ENCODE measurements around the gene LBR.
"Not testable (repeated sequence)": the region's sequence is repeated elsewhere in the genome, so short reads cannot be mapped to it uniquely, and the experiment has no call there.

Gene LBR

GRCh38 chr1:225427235-225428067 lies at the start of gene LBR:
TSS of gene LBR (minus strand) at chr1:225428038. CDS start at chr1:225424075, 3,963 bp downstream.
- peak; percentile 24 for DNase-seq (ENCODE audit: low read depth)

DNA sequence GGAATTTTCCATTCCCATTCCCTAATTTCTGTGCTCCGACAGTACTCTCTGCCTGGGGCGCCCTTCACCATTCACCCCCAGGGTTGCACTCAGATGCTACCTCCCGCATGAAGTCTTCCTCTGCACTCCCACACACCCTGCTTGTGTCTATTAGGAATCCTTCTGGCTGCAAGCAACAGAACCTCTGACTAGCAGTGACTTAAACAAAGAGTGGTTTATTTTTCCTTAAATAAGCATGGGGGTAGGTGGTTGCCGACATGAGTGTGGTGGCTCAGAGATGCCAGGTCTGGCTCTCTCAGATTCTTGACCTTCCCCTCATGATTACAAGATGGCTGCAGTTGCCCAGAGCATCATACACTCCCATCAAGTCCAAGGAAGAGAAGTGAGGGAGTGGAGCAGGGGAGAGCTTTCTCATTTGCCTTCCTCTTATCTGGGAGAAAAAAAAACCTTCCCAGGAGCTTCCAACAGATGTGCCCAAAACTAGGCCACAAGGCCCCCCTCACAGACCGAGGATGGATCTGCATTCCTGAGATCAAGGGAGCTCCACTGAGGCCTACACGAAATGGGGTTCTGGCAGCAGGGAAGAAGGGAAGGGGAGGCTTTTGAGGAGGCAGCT lies 49.6 kb upstream of the LBR start:
- DNase-seq (ENCODE audit: low read depth) = no peak

- peak; percentile 42 for DNase-seq (ENCODE audit: low read depth)
Observed at GRCh38 chr1:225476538-225476988, 48.7 kb upstream of the LBR start.

DNA sequence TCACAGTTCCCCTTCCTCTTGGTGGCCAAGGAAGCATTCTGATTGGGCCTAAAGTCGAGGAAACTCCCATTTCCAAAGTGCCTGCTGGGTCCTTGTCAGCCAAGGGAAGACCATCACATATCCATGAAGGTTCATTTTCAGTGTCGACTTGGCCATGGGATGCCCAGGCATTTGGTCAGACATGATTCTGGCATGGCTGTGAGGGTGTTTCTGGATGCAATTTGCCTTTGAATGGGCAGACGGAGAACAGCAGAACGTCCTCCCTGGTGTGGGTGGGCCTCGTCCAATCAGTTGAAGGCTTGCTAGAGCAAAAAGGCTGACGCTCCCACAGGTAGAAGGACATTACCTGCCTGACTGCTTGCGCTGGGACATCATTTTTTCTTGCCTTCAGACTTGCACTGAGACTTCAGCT lies 48.3 kb upstream of the LBR start:
- DNase-seq (ENCODE audit: low read depth) = no peak

DNA sequence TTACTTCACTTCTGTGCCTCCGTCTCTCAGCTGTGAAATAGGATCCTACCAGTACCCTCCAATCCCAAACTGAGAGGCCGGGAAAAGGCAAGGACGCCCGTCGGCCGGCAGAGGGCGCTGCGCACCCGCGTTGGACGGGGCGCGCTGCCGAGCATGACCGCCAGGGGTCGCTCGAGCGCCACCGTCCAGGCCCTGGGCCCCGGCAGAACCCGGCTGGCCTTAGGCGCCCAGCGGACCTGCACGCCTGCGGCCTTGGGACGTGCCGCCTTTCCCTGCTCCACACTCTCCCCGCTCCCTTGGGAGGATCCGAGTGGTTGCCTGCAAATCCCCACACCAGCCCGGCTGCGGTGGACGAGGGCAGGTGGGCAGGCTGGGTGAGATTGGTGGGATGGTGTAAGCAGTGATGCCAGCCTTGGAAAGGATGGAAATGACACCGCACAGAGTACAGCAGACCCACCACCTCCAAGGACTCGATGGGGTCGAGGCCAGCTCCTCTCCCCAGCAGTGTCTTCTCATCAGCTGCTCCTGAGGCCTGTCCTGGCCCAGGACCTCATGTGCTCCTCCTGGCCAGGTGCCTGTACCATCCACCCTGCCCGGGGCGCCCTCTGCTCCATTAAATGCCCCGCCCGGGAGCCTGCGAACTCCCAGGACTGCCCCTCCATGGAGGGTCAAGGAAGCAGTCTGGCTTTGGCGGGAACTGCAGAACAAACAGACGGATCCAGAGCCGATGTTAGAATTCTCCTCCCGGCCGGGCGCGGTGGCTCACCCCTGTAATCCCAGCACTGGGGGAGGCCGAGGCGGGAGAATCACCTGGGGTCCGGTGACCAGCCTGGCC lies 47.4 kb upstream of the LBR start:
- peak; percentile 62 for DNase-seq (ENCODE audit: low read depth)

DNA sequence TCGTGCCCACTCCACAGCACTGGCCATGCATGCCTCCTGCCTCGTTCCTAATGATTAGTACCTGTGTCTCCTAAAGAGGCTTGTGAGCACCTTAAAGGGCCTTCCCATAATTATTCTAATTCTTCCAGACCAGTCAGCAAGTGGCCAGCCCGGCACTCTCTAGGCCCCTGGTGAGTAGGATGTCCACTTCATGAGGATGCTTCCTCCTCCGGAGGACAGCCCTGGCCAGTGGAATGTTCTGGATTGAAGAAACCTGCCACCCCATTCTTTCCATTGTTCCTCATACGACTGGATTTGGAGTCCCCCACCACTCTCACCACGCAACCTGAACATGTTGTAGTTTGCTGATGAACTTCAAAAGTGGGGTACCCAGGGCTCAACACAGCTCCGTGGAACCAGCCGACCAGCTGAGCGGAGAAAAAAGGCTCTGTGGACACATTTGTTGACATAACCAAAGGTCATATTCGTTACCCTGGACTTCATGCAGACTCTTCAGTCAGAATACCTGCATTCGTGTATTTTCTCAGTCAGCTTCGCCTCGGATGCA lies 46.7 kb upstream of the LBR start:
- no peak for DNase-seq (ENCODE audit: low read depth)

DNA sequence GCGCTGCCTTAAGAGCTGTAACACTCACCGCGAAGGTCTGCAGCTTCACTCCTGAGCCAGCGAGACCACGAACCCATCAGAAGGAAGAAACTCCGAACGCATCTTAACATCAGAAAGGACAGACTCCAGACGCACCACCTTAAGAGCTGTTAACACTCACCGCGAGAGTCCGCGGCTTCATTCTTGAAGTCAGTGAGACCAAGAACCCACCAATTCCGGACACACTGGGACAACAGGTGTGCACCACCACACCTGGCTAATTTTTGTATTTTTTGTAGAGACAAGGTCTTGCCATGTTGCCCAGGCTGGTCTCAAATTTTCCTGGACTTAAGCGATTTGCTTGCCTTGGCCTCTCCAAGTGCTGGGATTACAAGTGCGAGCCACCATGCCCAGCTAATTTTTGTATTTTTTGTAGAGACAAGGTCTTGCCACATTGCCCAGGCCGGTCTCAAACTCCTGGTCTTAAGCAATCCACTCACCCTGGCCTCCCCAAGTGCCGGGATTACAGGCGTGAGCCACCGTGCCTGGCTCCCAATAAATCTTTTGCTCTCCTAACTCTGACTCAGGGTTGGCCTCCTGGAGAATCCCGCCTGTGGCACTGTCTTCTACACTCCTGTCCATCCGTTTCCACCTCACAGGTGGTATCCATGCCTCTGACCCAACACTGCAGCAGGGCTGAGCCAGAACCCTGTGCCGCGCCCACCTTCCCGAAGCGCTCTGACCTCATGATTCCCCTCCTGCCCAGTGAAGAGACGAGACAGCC lies 46.0 kb upstream of the LBR start:
- not testable (repeated sequence) for DNase-seq (ENCODE audit: low read depth)

DNA sequence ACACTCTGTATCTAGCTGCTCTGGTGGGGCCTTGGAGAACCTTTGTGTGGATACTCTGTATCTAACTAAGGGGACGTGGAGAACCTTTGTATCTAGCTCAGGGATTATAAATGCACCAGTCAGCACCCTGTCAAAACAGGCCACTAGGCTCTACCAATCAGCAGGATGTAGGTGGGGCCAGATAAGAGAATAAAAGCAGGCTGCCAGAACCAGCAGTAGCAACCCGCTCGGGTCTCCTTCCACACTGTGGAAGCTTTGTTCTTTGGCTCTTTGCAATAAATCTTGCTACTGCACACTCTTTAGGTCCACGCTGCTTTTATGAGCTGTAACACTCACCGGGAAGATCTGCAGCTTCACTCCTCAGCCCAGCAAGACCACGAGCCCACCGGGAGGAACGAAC lies 45.4 kb upstream of the LBR start:
- not testable (repeated sequence) for DNase-seq (ENCODE audit: low read depth)

GRCh38 chr1:225471453-225472301 lies 43.8 kb upstream of the LBR start:
- DNase-seq (ENCODE audit: low read depth) = no peak

GRCh38 chr1:225471109-225471452 lies 43.2 kb upstream of the LBR start:
- DNase-seq (ENCODE audit: low read depth) = no peak

DNA sequence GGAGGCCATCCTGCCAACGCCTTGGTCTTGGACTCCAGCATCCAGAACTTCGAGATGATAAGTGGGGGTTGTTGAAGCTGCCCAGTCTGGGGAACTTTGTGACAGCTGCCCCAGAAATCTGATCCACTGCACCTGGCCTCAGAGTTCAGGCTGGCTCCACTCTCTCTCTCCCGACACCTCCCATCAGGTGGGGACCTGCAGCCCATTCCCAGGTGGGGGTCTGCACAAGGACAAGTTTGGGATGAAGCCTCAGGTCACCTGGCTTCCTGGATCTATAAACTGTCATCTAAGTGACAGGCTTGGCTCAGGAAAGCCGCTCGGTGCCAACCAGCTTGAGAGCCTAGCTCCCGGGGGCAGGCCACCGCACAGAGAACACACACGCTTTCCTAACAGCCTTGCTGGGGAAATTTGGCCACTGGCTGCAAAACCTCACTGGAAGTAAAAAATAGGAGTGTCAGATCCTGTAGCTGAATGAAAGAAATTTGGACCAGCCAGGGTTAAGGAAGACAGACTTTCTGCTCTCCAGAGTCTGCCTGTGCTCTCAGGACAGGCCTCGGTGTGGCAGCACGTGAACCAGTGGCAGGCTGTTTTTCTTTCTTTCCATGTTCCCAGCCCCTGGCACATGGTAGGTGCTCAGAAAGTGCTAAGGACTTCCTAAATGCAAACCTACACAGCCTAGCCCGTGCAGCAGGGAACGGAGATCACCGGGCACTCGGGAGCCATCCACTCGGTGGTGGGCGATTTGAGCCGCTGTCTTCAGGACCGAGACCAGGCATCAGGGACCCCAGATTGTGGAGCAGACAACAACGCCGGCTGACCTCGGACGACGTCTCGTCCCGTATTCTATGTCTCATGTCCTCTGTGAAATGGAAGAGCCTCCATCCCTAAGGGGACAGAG lies 42.6 kb upstream of the LBR start:
- no peak for DNase-seq (ENCODE audit: low read depth)

GRCh38 chr1:225469051-225469450 lies 41.2 kb upstream of the LBR start:
- no peak for DNase-seq (ENCODE audit: low read depth)

DNA sequence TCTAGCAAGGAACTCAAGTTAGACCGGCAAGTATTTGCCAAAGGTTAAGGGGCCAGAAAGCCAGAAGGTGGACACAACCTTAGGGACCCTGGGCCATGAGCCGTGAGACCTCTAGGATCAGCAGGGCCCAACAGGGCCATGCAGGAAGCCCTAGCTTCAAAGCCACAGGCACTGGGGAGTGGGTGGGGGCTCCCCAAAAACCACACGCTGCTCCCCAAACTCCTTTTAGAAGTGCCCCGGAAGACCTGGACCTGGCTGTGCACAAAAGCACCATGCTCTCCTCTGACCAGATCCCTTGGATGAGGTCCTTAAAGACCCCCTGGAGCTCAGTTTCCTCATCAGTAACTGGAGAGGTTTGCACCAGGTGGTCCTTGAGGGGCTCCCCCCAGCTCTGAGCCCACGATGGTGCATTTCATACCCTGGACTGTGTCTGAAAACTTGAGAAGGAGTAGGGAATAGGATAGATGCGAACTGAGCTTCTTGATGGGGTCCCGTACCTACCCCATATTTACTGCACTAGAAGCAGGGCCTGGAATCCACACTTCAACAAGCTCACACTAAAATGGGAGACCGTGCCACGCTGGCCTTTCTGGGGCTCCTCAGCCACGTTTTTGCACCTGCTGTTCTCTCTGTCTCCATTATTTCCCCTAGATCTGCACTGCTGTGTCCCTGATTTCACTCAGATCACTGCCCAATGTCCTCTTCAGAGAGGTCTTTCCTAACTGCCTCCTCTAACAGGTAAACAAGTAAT lies 40.6 kb upstream of the LBR start:
- no peak for DNase-seq (ENCODE audit: low read depth)

DNA sequence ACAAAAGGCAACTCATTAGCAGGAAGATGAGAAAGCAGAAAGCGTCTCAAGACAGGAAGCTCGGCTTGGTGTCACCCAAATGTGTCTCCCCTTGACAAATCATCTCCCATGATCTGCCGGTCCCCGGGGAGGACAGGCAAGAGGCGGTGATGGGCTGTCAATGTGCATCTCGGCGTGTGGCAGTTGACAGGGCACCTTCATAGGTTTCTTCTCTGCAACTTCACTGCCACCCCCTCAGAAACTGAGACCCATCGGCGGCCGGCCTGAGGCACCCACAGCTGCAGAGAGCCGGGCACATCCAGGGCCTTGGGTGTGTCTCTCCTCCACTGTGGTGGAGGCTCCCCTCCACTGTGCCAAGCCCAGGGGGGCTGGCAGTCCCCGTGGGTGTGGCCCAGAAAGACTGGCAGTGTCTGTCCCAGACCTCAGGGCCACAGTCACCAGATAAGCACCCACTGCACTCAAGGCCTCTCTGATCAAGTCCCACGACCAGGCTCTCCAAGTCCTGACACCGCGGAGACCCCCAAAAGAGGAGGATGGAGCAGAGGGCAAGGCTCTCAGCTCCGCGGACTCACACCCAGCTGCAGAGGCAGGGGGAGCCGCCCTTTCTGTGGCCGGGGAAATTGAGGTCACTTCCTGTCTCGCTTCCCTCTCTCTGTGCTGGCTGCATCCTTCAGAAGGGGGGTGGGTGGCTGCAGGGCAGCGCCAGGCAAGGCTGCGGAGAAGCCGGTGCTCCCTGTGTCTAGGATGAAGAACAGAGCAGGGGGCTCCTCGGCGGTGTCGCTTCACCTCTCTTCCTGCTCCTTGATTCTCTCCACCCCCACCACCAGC lies 39.6 kb upstream of the LBR start:
- DNase-seq (ENCODE audit: low read depth) = peak; percentile 62

- no peak for DNase-seq (ENCODE audit: low read depth)
Observed at GRCh38 chr1:225466848-225467192, 39.0 kb upstream of the LBR start.

GRCh38 chr1:225465793-225466517 lies 38.1 kb upstream of the LBR start:
- DNase-seq (ENCODE audit: low read depth) = no peak

All from iris pigment epithelial cell (primary cell).